ENCODE results near the gene AP1B1. TPM values are rescaled to one million over a fixed set of nuclear protein-coding genes. Genes with fewer than 3 reads are reported as not detected.

The AP1B1 gene
- total and polyA plus RNA-seq, 4 donors: 17.6 to 63.4 (median 44.0) TPM

- no peaks in the 10 kb centered on the region for H3K9me3 ChIP-seq (ENCODE audit: control insufficient read depth in 4 of 4, low read length in 3 of 4)
- under 1% methylated on average over 40 of the region's 40 CpGs for WGBS
Observed at GRCh38 chr22:29306175-29306834, 82.1 kb downstream of the AP1B1 start, which contains the start of gene GAS2L1. Gene GAS2L1 (plus strand): TSS chr22:29306650. CDS start chr22:29308106, 1,456 bp downstream.

More at GRCh38 chr22:29306175-29306834, 82.1 kb downstream of the AP1B1 start, which contains the start of gene GAS2L1:
- peak within 1 kb of the TSS in 1 of 2 donors; percentile 68 for H3K9ac ChIP-seq (ENCODE audit: low read depth in 1 of 2, low read length in 2 of 2)
- H3K27me3 ChIP-seq (ENCODE audit: control insufficient read depth in 4 of 4, insufficient read depth in 4 of 4, low read length in 3 of 4): no peaks in the 10 kb centered on the region
- H3K4me3 ChIP-seq (ENCODE audit: low read depth in 1 of 3, low read length in 3 of 3): peak within 1 kb of the TSS; percentile 61 to 89 (median 75)
- peak within 1 kb of the TSS in 1 of 2 donors; percentile 67 for H3K27ac ChIP-seq (ENCODE audit: low read depth in 1 of 2, low read length in 2 of 2)
- DNase-seq (ENCODE audit: low spot score): peak; percentile 83
- H3K4me1 ChIP-seq (ENCODE audit: control insufficient read depth in 4 of 4, insufficient read depth in 4 of 4, low read length in 3 of 4): peaks cover 19 to 63% (median 38%) of the 10 kb centered on the region in 4 donors
- TF ChIP-seq YY1 (IDR thresholded peaks at IDR 0.05) (peak; percentile 73), RAD21 (IDR thresholded peaks at IDR 0.05) (peak; percentile 76 to 80), MAX (IDR thresholded peaks at IDR 0.05) (no peak), REST (IDR thresholded peaks at IDR 0.05) (no peak), RXRA (IDR thresholded peaks at IDR 0.05) (peak in 1 of 2 donors; percentile 31), ZBTB33 (IDR thresholded peaks at IDR 0.05) (no peak), GABPA (IDR thresholded peaks at IDR 0.05 in 1 of 2, conservative IDR thresholded peaks at IDR 0.05 in 1 of 2) (no peak), HNF4G (IDR thresholded peaks at IDR 0.05) (no peak), CTCF (IDR thresholded peaks at IDR 0.05; ENCODE audit: low read depth, low read length, missing input control) (peak; percentile 67), NR2F2 (IDR thresholded peaks at IDR 0.05) (peak; percentile 61), SP1 (IDR thresholded peaks at IDR 0.05) (peak; percentile 36), HNF4A (conservative IDR thresholded peaks at IDR 0.05) (no peak), FOXA1 (IDR thresholded peaks at IDR 0.05) (no peak), EGR1 (IDR thresholded peaks at IDR 0.05; ENCODE audit: low read depth in 2 of 2) (no peak), JUND (IDR thresholded peaks at IDR 0.05) (no peak), TAF1 (conservative IDR thresholded peaks at IDR 0.05) (no peak), FOXA2 (IDR thresholded peaks at IDR 0.05) (no peak), ATF3 (IDR thresholded peaks at IDR 0.05) (no peak)
- H3K36me3 ChIP-seq (ENCODE audit: control insufficient read depth in 4 of 4, insufficient read depth in 3 of 4, low read depth in 1 of 4, low read length in 3 of 4): no peaks in the 10 kb centered on the region
